Panc1 (cell line): ENCODE results near the gene GAB3.

ENCODE experiments used
- CTCF ChIP-seq: fragments of 450-650 bp; IDR thresholded peaks from 2 replicates; pipeline ENCODE4 v1.5.1; 2017; ENCODE audit warnings: mild to moderate bottlenecking
- POLR2AphosphoS5 ChIP-seq: IDR thresholded peaks from 2 replicates; pipeline ENCODE4 v1.6.1; 2012; ENCODE audit warnings: mild to moderate bottlenecking, low read depth, low read length, moderate library complexity
- REST ChIP-seq, 2 experiments: IDR thresholded peaks; 2 replicates each; pipeline ENCODE4 v1.6.1; 2011 to 2012; ENCODE audit warnings: low read depth in 2 of 2, control low read depth in 1 of 2, low read length in 1 of 2, mild to moderate bottlenecking in 1 of 2, moderate library complexity in 1 of 2; ENCODE audit not compliant: insufficient read depth in 1 of 2

- TF ChIP-seq CTCF (no peak), POLR2AphosphoS5 (peak; percentile 40; the same call in 1 of the 2 replicates), REST (IDR thresholded peaks at IDR 0.05; ENCODE audit: insufficient read depth in 1 of 2, low read depth in 2 of 2, low read length in 1 of 2) (no peak)
These were observed 17.8 kb downstream of the GAB3 start for GRCh38 chrX:154733066-154733425.
